Measurements from ENCODE around the gene IL16.
"Not testable (repeated sequence)": the region's sequence is repeated elsewhere in the genome, so short reads cannot be mapped to it uniquely, and the experiment has no call there.

Gene IL16

DNA sequence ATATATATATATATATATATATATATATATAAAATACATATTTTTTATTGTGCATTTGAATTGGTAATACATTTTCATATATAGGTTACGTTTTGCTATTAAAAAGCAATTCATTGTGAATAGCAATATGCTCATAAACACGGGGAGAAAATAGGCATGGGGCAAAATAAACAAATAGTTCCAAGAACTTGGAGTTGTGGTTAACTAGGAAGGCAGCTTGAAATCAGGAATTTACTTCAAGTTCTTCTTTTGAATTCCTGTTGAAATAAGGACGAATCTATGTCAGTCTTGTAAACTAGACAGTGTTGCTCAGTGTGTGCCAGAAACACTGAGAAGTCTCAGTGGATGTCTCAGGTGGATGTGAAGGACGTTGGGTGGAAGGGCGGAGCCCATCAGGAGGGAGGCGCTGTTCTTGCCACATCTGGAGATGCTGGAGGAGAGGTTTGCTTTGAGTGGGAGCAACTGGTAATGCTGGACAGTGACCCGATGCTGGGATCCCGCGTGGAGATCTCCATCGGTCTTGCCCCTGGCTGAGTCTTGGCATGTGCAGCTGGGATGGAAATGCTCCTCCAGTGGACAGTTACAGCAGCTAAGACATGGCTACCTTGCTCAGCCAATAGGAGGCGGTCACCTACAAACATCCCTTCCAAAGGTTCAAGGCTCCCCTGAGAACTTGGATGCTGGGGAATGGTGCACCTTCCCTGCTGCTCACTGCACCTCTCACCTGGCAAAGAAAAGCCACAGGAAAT is 2.5 kb downstream of the IL16 start:
- FAIRE-seq (no peak), DNase-seq (ENCODE audit: insufficient read length, low spot score) (no peak)

DNA sequence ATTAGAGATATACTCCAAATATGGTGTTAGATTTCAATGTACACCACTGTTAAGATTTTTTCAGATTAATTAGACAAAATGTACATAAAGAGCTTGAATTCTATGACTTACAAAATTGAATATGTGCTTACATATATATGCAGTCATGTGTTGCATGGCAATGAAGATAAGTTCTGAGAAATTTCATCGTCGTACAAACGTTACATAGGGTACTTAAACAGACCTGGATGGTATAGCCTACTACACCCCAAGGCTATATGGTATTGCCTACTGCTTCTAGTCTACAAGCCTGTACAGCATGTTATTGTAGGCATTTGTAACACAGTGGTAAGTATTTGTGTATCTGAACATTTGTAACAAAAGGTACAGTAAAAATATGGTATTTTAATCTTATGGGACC is 9.3 kb downstream of the IL16 start:
- FAIRE-seq = no peak
- no peak for DNase-seq (ENCODE audit: insufficient read length, low spot score)

DNA sequence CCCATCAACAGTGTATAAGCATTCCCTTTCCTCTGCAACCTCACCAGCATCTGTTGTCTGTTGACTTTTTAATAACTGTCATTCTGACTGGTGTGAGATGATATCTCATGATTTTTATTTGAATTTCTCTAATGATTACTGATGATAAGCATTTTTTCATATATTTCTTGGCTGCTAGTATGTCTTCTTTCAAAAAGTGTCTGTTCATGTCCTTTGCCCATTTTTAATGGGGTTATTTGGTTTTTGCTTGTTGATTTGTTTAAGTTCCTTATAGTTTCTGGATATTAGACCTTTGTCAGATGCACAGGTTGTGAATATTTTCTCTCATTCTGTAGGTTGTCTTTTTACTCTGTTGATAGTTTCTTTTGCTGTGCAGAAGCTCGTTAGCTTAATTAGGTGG is 11.3 kb downstream of the IL16 start:
- DNase-seq (ENCODE audit: insufficient read length, low spot score); FAIRE-seq: not testable (repeated sequence)

DNA sequence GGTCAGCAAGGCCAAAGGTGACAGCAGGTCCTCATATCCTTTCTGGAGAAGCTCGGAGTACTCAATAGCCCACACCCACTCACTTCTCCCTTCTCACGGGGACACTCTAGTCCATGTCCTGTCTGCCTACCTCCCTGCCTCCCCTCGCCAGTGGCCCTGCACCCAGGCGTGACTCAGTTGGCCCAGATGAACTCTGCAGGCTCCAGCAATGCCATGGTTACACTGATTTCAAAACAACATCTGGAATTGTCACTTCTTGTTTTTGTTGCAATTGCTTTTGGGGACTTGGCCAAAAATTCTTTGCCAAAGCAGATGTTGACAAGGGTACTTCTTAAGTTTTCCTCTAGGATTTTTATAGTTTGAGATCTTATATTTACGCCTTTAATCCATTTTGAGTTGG is 13.0 kb downstream of the IL16 start:
- FAIRE-seq = no peak
- no peak for DNase-seq (ENCODE audit: insufficient read length, low spot score)

DNA sequence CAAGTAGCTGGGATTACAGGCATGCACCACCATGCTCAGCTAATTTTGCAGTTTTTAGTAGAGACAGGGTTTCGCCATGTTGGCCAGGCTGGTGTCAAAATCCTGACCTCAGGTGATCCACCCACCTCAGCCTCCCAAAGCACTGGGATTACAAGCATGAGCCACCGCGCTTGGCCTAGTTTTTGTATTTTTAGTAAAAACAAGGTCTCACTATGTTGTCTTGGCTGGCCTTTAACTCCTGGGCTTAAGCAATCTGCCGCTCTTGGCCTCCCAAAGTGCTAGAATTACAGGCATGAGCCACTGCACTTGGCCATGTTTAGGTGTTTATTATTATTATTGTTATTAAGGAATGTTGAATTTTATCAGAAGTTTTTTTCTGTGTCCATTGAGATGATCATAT is 14.7 kb downstream of the IL16 start:
- DNase-seq (ENCODE audit: insufficient read length, low spot score) (no peak), FAIRE-seq (no peak)

DNA sequence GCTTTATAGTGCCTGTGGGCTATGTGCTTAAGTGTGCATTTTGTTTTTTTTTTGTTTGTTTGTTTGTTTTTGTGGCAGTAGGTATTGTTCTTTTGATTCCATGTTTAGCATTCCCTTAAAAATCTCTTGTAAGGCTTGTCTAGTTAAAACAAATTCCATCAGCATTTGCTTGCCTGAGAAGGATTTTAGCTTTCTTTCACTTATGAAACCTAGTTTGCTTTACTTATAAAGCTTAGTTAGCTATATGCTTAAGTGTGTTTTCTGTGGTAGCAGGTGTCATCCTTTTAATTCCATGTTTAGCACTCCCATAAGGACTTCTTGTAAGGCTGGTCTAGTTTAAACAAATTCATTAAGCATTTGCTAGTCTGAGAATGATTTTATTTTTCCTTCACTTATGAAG is 17.3 kb downstream of the IL16 start:
- FAIRE-seq = no peak
- DNase-seq (ENCODE audit: insufficient read length, low spot score) = no peak

DNA sequence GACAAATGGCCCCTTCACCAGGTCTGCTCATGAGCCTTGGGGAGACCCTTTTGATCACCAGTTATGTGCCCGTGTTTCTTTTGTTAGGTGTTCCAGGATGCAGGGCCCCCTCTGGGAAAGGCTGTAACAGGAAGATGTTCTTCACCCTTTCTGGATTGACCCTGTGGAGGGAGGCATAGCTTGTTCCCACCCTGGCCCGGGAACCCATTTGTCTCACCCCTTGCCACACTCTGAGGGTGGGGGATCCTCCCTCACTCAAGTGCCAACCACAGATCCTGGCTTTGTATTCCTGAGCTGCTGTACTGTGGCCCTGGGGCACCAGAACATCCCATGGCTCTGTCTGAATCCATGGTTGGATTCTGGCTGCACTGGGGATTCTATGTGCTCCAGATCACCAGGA is 18.9 kb downstream of the IL16 start:
- no peak for FAIRE-seq

DNA sequence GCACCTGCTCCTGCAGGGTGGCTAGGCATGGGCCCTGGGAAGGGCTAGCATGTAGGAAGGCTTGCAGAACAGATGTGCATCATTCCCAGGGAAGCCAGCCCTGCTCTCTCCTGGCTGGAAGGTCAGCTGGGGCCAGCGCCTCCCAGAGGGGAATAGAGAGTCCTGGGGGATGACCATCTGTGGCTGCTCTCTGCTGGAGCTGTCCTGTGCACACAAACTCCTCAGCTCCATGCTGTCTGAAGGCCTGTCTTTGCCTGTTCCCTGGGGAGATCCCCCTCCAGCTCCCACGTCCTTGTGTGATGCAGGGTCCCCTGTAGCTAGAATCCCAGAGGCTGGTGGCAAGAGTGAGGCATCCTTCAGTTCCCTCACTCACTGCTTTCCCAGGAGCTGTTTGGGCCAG is 19.3 kb downstream of the IL16 start:
- FAIRE-seq = no peak
- DNase-seq (ENCODE audit: insufficient read length, low spot score) = no peak

More for the DNA sequence above, 18.9 kb downstream of the IL16 start:
- no peak for DNase-seq (ENCODE audit: insufficient read length, low spot score)

DNA sequence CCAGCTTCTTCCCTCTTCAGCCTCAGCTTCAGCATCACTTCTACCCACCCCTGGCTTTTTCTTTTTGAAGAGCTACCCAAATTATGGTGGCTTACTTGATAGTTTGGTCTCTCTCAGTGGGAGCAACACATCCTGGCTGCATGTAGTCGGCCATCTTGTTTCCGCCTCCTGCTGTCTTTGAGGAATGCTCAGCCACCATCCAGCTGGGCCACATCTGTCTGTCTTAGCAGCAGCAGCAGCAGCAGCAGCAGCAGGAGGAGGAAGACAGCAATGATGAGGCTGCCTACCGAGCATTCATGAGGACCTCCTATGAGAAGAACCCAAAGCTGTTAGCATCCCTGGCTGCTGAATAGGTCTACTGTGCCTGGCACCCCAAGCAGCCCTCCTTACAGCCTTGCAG is 19.7 kb downstream of the IL16 start:
- no peak for FAIRE-seq

DNA sequence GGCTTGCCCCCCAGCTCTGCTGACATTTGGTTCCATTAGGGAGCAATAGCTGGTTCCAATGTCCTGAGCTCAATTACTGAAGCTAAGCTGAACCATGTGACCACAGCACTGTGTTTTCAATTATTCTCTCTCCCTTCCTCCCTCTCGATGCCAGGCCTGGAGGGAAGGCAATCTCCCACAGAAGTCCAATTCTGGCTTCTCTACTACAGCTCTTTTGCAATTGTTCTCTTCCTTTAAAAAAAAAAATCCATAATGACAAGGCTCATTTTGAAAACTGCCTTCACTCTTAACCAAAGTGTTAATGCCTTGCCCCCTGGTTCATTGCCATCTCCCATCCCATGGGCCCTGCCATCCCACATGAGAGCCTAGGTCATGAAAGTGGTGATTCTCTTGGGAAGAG is 24.8 kb downstream of the IL16 start:
- no peak for FAIRE-seq
- no peak for DNase-seq (ENCODE audit: insufficient read length, low spot score)

More for the DNA sequence above, 19.7 kb downstream of the IL16 start:
- DNase-seq (ENCODE audit: insufficient read length, low spot score) = no peak

DNA sequence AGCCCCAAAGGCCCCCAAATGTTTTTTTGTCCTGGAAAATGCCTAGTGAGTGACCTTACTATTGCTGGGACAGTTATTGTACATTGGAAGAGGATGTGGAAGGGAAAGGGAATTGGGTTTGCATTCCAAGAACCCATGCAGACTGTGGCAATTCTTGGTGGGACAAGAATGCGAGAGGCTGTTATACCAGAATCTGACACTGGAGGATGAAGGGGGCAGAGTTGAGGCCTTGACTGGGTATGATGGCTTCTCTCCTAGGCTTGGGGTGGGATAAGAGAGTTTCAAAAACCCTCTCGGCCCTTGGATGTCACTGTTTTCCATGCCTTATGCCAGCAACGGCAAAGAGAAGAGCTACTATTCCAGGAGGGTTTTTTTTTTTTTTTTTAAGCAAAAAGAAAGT is 25.3 kb downstream of the IL16 start:
- FAIRE-seq = no peak

DNA sequence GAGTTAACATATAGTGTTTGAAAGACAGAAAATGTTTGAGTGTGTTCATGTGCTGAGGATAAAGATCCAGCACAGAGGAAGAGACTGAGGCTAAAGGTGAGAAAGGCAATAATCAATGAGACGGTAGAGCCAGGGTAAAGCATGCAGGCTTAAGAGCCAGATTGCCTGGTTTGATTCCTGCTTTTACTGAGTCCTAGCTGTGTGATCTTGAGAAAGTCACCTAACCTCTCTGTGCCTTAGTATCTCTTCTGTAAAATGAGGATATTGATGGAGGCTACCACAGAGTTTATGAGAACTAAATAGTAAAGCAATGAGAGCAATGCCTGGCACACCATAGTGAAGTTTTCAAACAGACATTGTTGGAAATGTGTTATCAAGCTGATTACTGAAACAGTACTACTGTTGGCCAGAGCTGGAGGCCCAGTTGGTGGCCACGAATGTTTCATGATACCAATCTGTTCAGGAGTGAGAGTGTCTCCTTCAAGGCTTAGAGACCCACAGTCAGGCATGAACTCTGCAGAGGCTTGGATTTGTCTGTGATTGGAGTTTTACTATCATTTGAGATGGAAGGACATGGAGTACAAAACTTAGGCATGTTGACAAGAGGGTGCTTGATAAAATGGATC is 26.8 kb downstream of the IL16 start:
- no peak for DNase-seq (ENCODE audit: insufficient read length, low spot score)
- FAIRE-seq = no peak

More for the DNA sequence above, 25.3 kb downstream of the IL16 start:
- DNase-seq (ENCODE audit: insufficient read length, low spot score) = no peak

DNA sequence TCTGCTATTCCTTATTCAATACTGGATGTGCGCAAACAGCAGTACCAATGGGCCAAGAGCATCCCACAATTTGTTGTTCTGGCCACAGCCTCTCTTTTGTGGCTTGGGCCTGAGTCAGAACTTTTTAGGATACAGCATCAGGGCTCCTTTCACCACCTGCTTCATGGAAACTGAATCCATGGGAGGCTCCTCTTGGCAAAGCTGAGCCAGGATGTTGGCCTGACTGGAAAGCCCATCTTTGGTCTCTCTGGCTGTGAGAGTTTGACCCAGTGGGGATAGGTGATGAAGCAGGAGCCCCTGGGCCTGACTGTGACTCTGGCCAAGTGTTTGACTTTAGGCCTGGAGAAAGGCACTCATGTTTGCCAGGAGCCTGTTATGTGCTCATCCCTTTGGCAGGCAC is 27.6 kb downstream of the IL16 start:
- FAIRE-seq (no peak), DNase-seq (ENCODE audit: insufficient read length, low spot score) (no peak)

DNA sequence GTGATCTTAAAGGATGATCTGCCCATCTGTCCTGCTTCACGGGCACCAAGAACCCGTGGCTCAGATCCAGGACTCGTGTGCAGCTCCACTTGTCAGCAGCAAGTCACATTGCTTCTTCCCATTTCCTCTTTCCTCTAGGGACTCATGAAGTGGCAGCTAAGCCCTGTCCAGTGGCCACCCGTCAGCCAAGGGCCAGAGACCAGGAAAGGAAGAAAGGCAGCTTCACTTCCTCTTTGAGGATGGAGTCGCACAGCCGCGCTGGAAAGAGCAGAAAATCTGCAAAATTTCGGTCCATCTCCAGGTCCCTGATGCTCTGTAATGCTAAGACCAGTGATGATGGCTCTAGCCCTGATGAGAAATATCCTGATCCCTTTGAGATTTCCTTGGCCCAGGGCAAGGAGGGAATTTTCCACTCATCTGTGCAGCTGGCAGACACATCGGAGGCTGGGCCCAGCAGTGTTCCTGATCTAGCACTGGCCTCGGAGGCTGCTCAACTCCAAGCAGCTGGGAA is 28.5 kb downstream of the IL16 start:
- DNase-seq (ENCODE audit: insufficient read length, low spot score) (no peak), FAIRE-seq (no peak)

DNA sequence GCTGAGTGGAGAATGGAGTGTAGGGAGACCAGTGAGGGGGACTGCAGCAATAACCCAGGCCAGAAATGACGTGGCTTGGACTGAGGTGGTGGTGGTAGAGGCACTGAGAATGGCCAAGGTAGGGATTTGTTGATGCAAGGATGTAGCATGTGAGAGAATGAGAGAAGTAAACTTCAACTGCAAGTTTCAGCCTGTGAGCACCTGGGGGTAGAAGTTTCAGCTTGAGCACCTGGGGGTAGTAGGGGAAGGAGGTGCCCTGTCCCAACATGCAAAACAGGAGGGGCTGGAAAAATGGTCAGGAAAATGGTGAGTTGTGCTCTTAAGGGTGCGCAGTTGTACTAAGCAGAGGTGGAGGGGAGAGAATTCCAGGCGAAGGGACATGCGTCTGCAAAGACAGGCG is 31.0 kb downstream of the IL16 start:
- no peak for FAIRE-seq
- DNase-seq (ENCODE audit: insufficient read length, low spot score) = no peak

DNA sequence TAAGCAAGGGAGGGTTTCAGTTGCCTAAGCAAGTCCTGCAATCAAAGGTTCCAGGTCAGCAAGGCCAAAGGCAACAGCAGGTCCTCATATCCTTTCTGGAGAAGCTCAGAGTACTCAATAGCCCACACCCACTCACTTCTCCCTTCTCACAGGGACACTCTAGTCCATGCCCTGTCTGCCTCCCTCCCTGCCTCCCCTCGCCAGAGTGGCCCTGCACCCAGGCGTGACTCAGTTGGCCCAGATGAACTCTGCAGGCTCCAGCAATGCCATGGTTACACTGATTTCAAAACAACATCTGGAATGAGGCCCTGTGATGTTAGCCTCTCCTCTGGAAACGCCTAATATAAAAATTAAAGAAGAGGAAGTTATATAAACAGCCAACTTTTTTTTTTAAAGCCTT is 32.9 kb downstream of the IL16 start:
- FAIRE-seq (no peak), DNase-seq (ENCODE audit: insufficient read length, low spot score) (no peak)

DNA sequence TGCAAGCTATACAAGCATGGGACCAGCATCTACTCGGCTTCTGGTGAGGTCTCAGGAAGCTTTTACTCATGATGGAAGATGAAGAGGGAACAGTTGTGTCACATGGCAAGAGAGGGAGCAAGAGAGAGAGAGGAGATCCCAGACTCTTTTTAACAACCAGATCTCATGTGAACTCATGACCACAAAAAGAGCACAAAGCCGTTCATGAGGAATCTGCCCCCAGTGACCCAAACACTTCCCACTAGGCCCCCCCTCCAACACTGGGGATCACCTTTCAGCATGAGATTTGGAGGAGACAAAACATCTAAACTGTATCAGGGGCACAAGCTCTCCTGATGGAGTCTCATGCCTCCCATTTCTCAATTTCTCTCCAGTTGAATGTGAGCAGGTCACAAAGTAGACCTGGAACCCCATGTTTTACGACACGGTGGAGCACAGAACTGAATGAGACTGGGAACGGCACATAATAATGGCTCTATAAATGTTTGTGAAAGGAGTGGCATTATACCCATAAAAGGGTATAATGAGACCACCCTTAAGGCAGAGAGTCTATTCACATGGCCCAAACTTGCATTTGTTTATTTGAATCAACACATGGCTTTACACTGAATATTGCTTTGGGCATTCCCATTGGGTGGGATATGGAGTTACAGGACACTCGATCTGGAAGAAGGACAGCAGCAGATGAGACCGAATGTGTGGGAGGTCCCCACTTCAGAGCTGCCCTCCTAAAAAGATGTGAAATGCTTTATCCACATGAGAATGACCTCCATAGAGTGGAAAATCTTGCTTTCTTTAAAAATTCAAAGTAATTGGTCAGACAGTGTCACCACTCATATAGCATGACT is 38.8 kb downstream of the IL16 start:
- FAIRE-seq = no peak
- DNase-seq (ENCODE audit: insufficient read length, low spot score) = no peak

DNA sequence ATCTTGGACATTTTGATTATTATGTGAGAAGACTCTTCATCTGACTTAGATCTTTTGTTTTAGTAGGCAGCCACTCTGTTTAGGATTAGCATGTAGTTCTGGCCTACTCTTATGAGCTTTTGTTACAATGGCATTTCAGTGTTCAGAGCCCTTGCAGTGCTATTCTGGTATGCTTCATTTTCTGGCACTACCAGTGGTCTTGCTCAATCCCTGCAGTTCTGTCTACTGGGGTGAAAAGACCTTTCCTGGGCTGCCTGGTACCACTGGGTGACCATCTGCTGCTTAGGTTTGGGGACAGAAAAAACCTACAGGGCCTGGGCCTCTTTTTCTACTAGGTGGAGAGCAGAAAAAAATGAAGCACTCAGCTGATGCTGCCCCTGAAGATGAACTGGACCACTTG is 42.5 kb downstream of the IL16 start:
- DNase-seq (ENCODE audit: insufficient read length, low spot score) = no peak
- FAIRE-seq = no peak

DNA sequence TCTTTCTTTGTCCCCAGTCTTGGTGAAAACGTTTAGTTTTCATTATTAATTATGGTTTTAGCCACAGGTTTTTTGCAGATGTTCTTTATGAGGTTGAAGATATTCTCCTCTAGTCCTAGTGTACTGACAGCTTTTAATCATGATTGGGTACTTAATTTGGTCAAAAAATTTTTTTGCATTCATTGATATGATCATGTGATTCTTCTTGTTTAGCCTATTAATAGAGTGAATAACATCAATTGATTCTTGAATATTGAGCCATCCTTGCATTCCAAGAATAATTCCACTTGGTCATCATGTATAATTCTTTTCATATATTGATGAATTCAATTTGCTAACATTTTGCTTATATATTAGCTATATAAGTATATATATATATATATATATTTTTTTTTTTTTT is 46.1 kb downstream of the IL16 start:
- FAIRE-seq (no peak), DNase-seq (ENCODE audit: insufficient read length, low spot score) (no peak)

DNA sequence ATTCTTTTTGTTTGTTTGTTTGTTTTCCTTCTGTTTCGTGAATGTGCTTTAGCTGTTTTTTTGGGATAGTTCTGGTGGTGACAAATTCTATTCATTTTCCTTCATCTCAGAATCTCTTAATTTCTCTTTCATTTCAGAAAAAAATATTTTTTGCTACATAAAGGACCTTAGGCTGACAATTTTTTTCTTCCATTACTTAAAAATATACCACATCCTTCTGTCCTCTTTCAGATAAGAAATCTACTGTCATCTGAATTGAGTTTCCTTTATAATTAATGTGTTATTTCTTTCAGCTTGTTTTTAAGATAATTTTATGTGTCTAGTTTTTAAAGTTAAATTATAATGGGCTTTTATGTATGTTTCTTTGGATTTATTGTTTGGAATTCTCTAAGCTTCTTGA is 47.6 kb downstream of the IL16 start:
- FAIRE-seq (no peak), DNase-seq (ENCODE audit: insufficient read length, low spot score) (no peak)

DNA sequence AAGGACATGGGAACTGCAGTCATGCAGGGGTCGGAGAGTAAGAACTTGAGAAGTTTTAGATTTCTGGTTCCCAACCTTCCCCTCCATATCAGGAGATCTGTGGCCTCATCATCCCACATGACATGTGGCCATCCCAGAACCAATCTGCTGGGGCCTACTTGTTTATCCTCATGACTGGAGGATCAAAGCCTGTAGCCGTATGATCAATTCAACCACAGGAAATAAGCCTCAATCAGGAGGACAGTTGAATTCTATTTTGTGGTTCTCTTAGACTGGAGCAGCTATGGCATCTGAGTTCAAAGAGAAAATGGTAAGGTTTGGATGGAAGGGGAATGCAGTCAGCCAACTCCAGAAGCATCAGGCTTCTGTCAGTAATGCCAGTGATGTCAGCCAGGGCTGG is 57.2 kb downstream of the IL16 start:
- FAIRE-seq (no peak), DNase-seq (ENCODE audit: insufficient read length, low spot score) (no peak)
